HEK293 (cell line): ENCODE data around the gene PLEKHF1.

Experiments used
- GFI1B ChIP-seq: fragments of 450-650 bp; formaldehyde crosslinking; IDR thresholded peaks from 2 replicates; pipeline ENCODE4 v1.5.1; 2016; ENCODE audit warnings: missing biosample characterization, missing genetic modification characterization
- GLI2 ChIP-seq: fragments of 450-650 bp; formaldehyde crosslinking; IDR thresholded peaks from 2 replicates; pipeline ENCODE4; 2017; ENCODE audit warnings: missing biosample characterization, missing genetic modification characterization, low read depth, borderline replicate concordance
- GLI4 ChIP-seq: fragments of 450-650 bp; formaldehyde crosslinking; IDR thresholded peaks from 2 replicates; pipeline ENCODE4 v1.5.1; 2016; ENCODE audit warnings: missing biosample characterization, missing genetic modification characterization
- SP7 ChIP-seq: fragments of 450-650 bp; formaldehyde crosslinking; IDR thresholded peaks from 2 replicates; pipeline ENCODE4 v1.5.1; 2016; ENCODE audit warnings: missing biosample characterization, missing genetic modification characterization
- TCF7L2 ChIP-seq: IDR thresholded peaks from 2 replicates; pipeline ENCODE4 v1.6.1; 2011; ENCODE audit warnings: low read depth, mild to moderate bottlenecking, inconsistent platforms, low read length, moderate library complexity, borderline replicate concordance
- ZBTB21 ChIP-seq: fragments of 450-650 bp; formaldehyde crosslinking; IDR thresholded peaks from 2 replicates; pipeline ENCODE4 v1.5.1; 2017; ENCODE audit warnings: missing biosample characterization, missing genetic modification characterization
- ZBTB49 ChIP-seq: fragments of 450-650 bp; formaldehyde crosslinking; IDR thresholded peaks from 2 replicates; pipeline ENCODE4 v1.5.1; 2016; ENCODE audit warnings: missing biosample characterization, missing genetic modification characterization, low read depth
- ZFP3 ChIP-seq: fragments of 450-650 bp; formaldehyde crosslinking; IDR thresholded peaks from 2 replicates; pipeline ENCODE4 v1.5.1; 2016; ENCODE audit warnings: low read depth, missing biosample characterization, missing genetic modification characterization
- ZNF112 ChIP-seq: fragments of 450-650 bp; formaldehyde crosslinking; IDR thresholded peaks from 2 replicates; pipeline ENCODE4 v1.5.0; 2017; ENCODE audit warnings: missing biosample characterization, missing genetic modification characterization
- ZNF138 ChIP-seq: fragments of 450-650 bp; formaldehyde crosslinking; IDR thresholded peaks from 2 replicates; pipeline ENCODE4 v1.5.1; 2016; ENCODE audit warnings: missing biosample characterization, missing genetic modification characterization, borderline replicate concordance
- ZNF239 ChIP-seq: fragments of 450-650 bp; formaldehyde crosslinking; IDR thresholded peaks from 2 replicates; pipeline ENCODE4 v1.5.1; 2016; ENCODE audit warnings: missing biosample characterization, missing genetic modification characterization
- ZNF37A ChIP-seq: fragments of 450-650 bp; IDR thresholded peaks from 2 replicates; pipeline ENCODE4 v1.5.1; 2018; ENCODE audit warnings: missing biosample characterization, missing genetic modification characterization
- ZNF416 ChIP-seq: fragments of 450-650 bp; formaldehyde crosslinking; IDR thresholded peaks from 2 replicates; pipeline ENCODE4 v1.5.1; 2016; ENCODE audit warnings: missing biosample characterization, missing genetic modification characterization
- ZNF518A ChIP-seq: fragments of 450-650 bp; formaldehyde crosslinking; conservative IDR thresholded peaks from 2 replicates; pipeline ENCODE4 v1.5.1; 2016; ENCODE audit warnings: low read depth, missing biosample characterization, missing genetic modification characterization
- ZNF529 ChIP-seq: fragments of 450-650 bp; formaldehyde crosslinking; IDR thresholded peaks from 2 replicates; pipeline ENCODE4 v1.5.1; 2017; ENCODE audit warnings: missing genetic modification characterization, missing biosample characterization; ENCODE audit not compliant: insufficient replicate concordance
- ZNF549 ChIP-seq: fragments of 450-650 bp; IDR thresholded peaks from 2 replicates; pipeline ENCODE4 v1.5.1; 2018; ENCODE audit warnings: missing biosample characterization, missing genetic modification characterization, mild to moderate bottlenecking, inconsistent platforms, moderate library complexity
- ZNF558 ChIP-seq: fragments of 450-650 bp; formaldehyde crosslinking; IDR thresholded peaks from 2 replicates; pipeline ENCODE4 v1.5.1; 2016; ENCODE audit warnings: missing biosample characterization, missing genetic modification characterization
- ZNF623 ChIP-seq: fragments of 450-650 bp; formaldehyde crosslinking; IDR thresholded peaks from 2 replicates; pipeline ENCODE4 v1.5.1; 2016; ENCODE audit warnings: missing biosample characterization, missing genetic modification characterization
- ZNF707 ChIP-seq: fragments of 450-650 bp; formaldehyde crosslinking; IDR thresholded peaks from 2 replicates; pipeline ENCODE4 v1.5.1; 2016; ENCODE audit warnings: missing biosample characterization, missing genetic modification characterization
- ZNF76 ChIP-seq: fragments of 450-650 bp; formaldehyde crosslinking; IDR thresholded peaks from 2 replicates; pipeline ENCODE4; 2016; ENCODE audit warnings: low read depth, missing biosample characterization, missing genetic modification characterization, borderline replicate concordance
- ZSCAN5A ChIP-seq: fragments of 450-650 bp; formaldehyde crosslinking; IDR thresholded peaks from 2 replicates; pipeline ENCODE4 v1.5.1; 2016; ENCODE audit warnings: missing biosample characterization, missing genetic modification characterization
- ZXDB ChIP-seq: fragments of 450-650 bp; formaldehyde crosslinking; IDR thresholded peaks from 2 replicates; pipeline ENCODE4 v1.5.1; 2016; ENCODE audit warnings: missing biosample characterization, missing genetic modification characterization
- TF ChIP-seq, protein P1 (sequence below): fragments of 450-650 bp; formaldehyde crosslinking; IDR thresholded peaks from 2 replicates; pipeline ENCODE4; 2016; ENCODE audit warnings: missing biosample characterization, missing genetic modification characterization
- TF ChIP-seq, protein P2 (sequence below): fragments of 450-650 bp; IDR thresholded peaks from 2 replicates; pipeline ENCODE4 v1.5.1; 2018; ENCODE audit warnings: missing biosample characterization, mild to moderate bottlenecking, missing genetic modification characterization
- TF ChIP-seq, protein P3 (sequence below): fragments of 450-650 bp; formaldehyde crosslinking; IDR thresholded peaks from 2 replicates; pipeline ENCODE4 v1.5.1; 2016; ENCODE audit warnings: missing biosample characterization, missing genetic modification characterization
- TF ChIP-seq, protein P4 (sequence below): fragments of 450-650 bp; formaldehyde crosslinking; IDR thresholded peaks from 2 replicates; pipeline ENCODE4 v1.5.1; 2016; ENCODE audit warnings: missing biosample characterization, missing genetic modification characterization

The PLEKHF1 gene

GRCh38 chr19:29715701-29716581 lies 50.7 kb downstream of the PLEKHF1 start (continued):
- TF ChIP-seq ZBTB21 (tag by site-specific recombination) (peak; percentile 68), ZNF529 (tag by site-specific recombination) (no peak), ZNF558 (no peak), GLI4 (tag by site-specific recombination) (no peak), ZNF416 (tag by site-specific recombination) (no peak), ZFP3 (no peak), ZNF239 (tag by site-specific recombination) (no peak), ZNF138 (tag by site-specific recombination) (no peak), ZSCAN5A (no peak), ZNF37A (no peak), ZNF707 (tag by site-specific recombination) (no peak), ZNF623 (tag by site-specific recombination) (peak; percentile 60), GFI1B (tag by site-specific recombination) (no peak), GLI2 (tag by site-specific recombination) (no peak), ZNF112 (tag by site-specific recombination) (no peak), ZNF549 (tag by site-specific recombination) (no peak), ZNF76 (peak; percentile 17; the same call in 1 of the 2 replicates), ZNF518A (tag by site-specific recombination) (no peak), ZBTB49 (tag by site-specific recombination) (no peak), SP7 (peak; percentile 62), ZXDB (tag by site-specific recombination) (no peak), TCF7L2 (no peak)
- TF ChIP-seq, protein P1, sequence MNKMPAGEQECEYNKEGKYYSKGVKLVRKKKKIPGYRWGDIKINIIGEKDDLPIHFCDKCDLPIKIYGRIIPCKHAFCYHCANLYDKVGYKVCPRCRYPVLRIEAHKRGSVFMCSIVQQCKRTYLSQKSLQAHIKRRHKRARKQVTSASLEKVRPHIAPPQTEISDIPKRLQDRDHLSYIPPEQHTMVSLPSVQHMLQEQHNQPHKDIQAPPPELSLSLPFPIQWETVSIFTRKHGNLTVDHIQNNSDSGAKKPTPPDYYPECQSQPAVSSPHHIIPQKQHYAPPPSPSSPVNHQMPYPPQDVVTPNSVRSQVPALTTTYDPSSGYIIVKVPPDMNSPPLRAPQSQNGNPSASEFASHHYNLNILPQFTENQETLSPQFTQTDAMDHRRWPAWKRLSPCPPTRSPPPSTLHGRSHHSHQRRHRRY (tag by site-specific recombination): no peak
- TF ChIP-seq, protein P2, sequence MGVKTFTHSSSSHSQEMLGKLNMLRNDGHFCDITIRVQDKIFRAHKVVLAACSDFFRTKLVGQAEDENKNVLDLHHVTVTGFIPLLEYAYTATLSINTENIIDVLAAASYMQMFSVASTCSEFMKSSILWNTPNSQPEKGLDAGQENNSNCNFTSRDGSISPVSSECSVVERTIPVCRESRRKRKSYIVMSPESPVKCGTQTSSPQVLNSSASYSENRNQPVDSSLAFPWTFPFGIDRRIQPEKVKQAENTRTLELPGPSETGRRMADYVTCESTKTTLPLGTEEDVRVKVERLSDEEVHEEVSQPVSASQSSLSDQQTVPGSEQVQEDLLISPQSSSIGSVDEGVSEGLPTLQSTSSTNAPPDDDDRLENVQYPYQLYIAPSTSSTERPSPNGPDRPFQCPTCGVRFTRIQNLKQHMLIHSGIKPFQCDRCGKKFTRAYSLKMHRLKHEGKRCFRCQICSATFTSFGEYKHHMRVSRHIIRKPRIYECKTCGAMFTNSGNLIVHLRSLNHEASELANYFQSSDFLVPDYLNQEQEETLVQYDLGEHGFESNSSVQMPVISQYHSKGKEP (tag by site-specific recombination): no peak; the same call in 1 of the 2 replicates
- TF ChIP-seq, protein P3, sequence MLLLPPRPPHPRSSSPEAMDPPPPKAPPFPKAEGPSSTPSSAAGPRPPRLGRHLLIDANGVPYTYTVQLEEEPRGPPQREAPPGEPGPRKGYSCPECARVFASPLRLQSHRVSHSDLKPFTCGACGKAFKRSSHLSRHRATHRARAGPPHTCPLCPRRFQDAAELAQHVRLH (tag by site-specific recombination): no peak
- TF ChIP-seq, protein P4, sequence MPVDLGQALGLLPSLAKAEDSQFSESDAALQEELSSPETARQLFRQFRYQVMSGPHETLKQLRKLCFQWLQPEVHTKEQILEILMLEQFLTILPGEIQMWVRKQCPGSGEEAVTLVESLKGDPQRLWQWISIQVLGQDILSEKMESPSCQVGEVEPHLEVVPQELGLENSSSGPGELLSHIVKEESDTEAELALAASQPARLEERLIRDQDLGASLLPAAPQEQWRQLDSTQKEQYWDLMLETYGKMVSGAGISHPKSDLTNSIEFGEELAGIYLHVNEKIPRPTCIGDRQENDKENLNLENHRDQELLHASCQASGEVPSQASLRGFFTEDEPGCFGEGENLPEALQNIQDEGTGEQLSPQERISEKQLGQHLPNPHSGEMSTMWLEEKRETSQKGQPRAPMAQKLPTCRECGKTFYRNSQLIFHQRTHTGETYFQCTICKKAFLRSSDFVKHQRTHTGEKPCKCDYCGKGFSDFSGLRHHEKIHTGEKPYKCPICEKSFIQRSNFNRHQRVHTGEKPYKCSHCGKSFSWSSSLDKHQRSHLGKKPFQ (tag by site-specific recombination): no peak
